ENCODE results near the gene CPNE9.
A peak's percentile ranks its signal among the peaks of the same experiment; 100 is the strongest.
"Not testable (repeated sequence)": the region's sequence is repeated elsewhere in the genome, so short reads cannot be mapped to it uniquely, and the experiment has no call there.

The CPNE9 gene

GRCh38 chr3:9749645-9750555 lies 46.3 kb downstream of the CPNE9 start, which contains the start of gene OGG1:
OGG1 (plus strand) TSS chr3:9749952; CDS start chr3:9750287, 335 bp downstream.
- DNase-seq = peak; percentile 89

GRCh38 chr3:9750556-9751411 lies 47.2 kb downstream of the CPNE9 start:
- no peak for DNase-seq

GRCh38 chr3:9754678-9755077 lies 51.0 kb downstream of the CPNE9 start:
- DNase-seq = no peak

- DNase-seq = no peak
Observed at GRCh38 chr3:9757427-9757826, 53.8 kb downstream of the CPNE9 start.

- no peak for DNase-seq
Observed at GRCh38 chr3:9760779-9761505, 57.3 kb downstream of the CPNE9 start.

GRCh38 chr3:9761919-9762318 lies 58.3 kb downstream of the CPNE9 start:
- DNase-seq = no peak

- DNase-seq = no peak
Observed at GRCh38 chr3:9762871-9763270, 59.2 kb downstream of the CPNE9 start.

- DNase-seq = no peak
Observed at GRCh38 chr3:9765865-9766264, 62.2 kb downstream of the CPNE9 start.

- DNase-seq = no peak
Observed at GRCh38 chr3:9767418-9767817, 63.8 kb downstream of the CPNE9 start.

GRCh38 chr3:9768141-9768775 lies 64.6 kb downstream of the CPNE9 start:
- no peak for DNase-seq

GRCh38 chr3:9769012-9769411 lies 65.4 kb downstream of the CPNE9 start:
- DNase-seq = no peak

- peak; percentile 9 for DNase-seq
Observed at GRCh38 chr3:9769426-9770275, 66.0 kb downstream of the CPNE9 start, which contains the start of gene CAMK1. CAMK1 (minus strand) TSS chr3:9769947; CDS start chr3:9767749, 2,198 bp downstream.

- DNase-seq = no peak
Observed at GRCh38 chr3:9770276-9770812, 66.7 kb downstream of the CPNE9 start.

GRCh38 chr3:9771007-9771406 lies 67.4 kb downstream of the CPNE9 start:
- not testable (repeated sequence) for DNase-seq

GRCh38 chr3:9776896-9777693 lies 73.5 kb downstream of the CPNE9 start:
- no peak for DNase-seq

- DNase-seq = no peak
Observed at GRCh38 chr3:9777694-9778021, 74.0 kb downstream of the CPNE9 start.

- no peak for DNase-seq
Observed at GRCh38 chr3:9778143-9779074, 74.8 kb downstream of the CPNE9 start.

GRCh38 chr3:9779075-9779593 lies 75.5 kb downstream of the CPNE9 start:
- no peak for DNase-seq
